Panc1 (cell line): ENCODE measurements around the gene TPCN1. TPM values are rescaled to one million over a fixed set of nuclear protein-coding genes. Genes with fewer than 3 reads are reported as not detected.

Experiments used
- ATAC-seq: fragments of 200-7000 bp; cut with Tn5 transposase; 2 replicates; pipeline ENCODE4 v1.9.1; 2020; ENCODE audit warnings: mild to moderate bottlenecking, moderate library complexity
- BruUV-seq: library from RNA; stranded (reverse); fragments of 400-500 nt; replicated peaks from 2 replicates; lab custom pipeline; 2021; lab: Mats Ljungman, UMichigan
- CTCF ChIA-PET: fragments of 300-600 bp; sonication (Branson Sonifier 250); formaldehyde crosslinking; loops from one replicate; lab custom pipeline; 2022; ENCODE audit warnings: antibody characterized with exemption; lab: Charles Lee
- POLR2A ChIA-PET: fragments of 300-600 bp; sonication (Branson Sonifier 250); formaldehyde crosslinking; loops from one replicate; lab custom pipeline; 2022; ENCODE audit warnings: antibody characterized with exemption; lab: Charles Lee
- DNase-seq: peaks from one replicate; pipeline ENCODE4 v3.0.0-alpha.2; 2010; ENCODE audit warnings: low read depth, low spot score
- H3K27ac ChIP-seq: 2 replicates; pipeline ENCODE4 v1.5.1; 2011; ENCODE audit warnings: mild to moderate bottlenecking, low read length, inconsistent platforms
- H3K27me3 ChIP-seq: fragments of 200-500 bp; sonication (Bioruptor generic); 2 replicates; pipeline ENCODE4 v1.6.0; 2014; ENCODE audit warnings: low read length, inconsistent platforms; ENCODE audit not compliant: control insufficient read depth, insufficient read depth
- H3K36me3 ChIP-seq: fragments of 200-500 bp; sonication (Bioruptor generic); 2 replicates; pipeline ENCODE4 v1.5.1; 2014; ENCODE audit warnings: inconsistent platforms, mild to moderate bottlenecking, low read length, moderate library complexity; ENCODE audit not compliant: control insufficient read depth, insufficient read depth
- H3K4me1 ChIP-seq: 2 replicates; pipeline ENCODE4 v1.5.1; 2011; ENCODE audit warnings: inconsistent platforms, mild to moderate bottlenecking, low read length, moderate library complexity; ENCODE audit not compliant: control insufficient read depth, insufficient read depth
- H3K4me3 ChIP-seq, 2 experiments: 2 replicates each; pipeline ENCODE4 v1.5.1; 2011 to 2012; ENCODE audit warnings: low read depth in 2 of 2, low read length in 2 of 2, mild to moderate bottlenecking in 2 of 2, inconsistent platforms in 1 of 2, moderate library complexity in 1 of 2
- H3K9me3 ChIP-seq: fragments of 200-500 bp; sonication (Bioruptor generic); 2 replicates; pipeline ENCODE4 v1.5.1; 2014; ENCODE audit warnings: low read depth, mild to moderate bottlenecking, inconsistent platforms, low read length, moderate library complexity; ENCODE audit not compliant: control insufficient read depth, insufficient read depth
- POLR2AphosphoS5 ChIP-seq: IDR thresholded peaks from 2 replicates; pipeline ENCODE4 v1.6.1; 2012; ENCODE audit warnings: mild to moderate bottlenecking, low read depth, low read length, moderate library complexity
- REST ChIP-seq, 2 experiments: IDR thresholded peaks; 2 replicates each; pipeline ENCODE4 v1.6.1; 2011 to 2012; ENCODE audit warnings: low read depth in 2 of 2, control low read depth in 1 of 2, low read length in 1 of 2, mild to moderate bottlenecking in 1 of 2, moderate library complexity in 1 of 2; ENCODE audit not compliant: insufficient read depth in 1 of 2
- SIN3A ChIP-seq: IDR thresholded peaks from 2 replicates; pipeline ENCODE4 v1.6.1; 2012; ENCODE audit warnings: low read depth, mild to moderate bottlenecking, low read length, moderate library complexity, borderline replicate concordance; ENCODE audit not compliant: insufficient read depth
- TCF7L2 ChIP-seq: IDR thresholded peaks from 2 replicates; pipeline ENCODE4 v1.6.1; 2011; ENCODE audit warnings: mild to moderate bottlenecking, low read depth, low read length, inconsistent platforms
- in situ Hi-C: cut with HindIII; loops from 2 replicates; pipeline ENCODE4 v1.10.0; 2016; ENCODE audit warnings: low sequenced_read_pairs, low pct_unique_long_range_greater_than_20kb
- intact Hi-C: fragments of 100-400 bp; cut with micrococcal nuclease; formaldehyde crosslinking; loops from one replicate; pipeline ENCODE4 v1.10.0; 2022; ENCODE audit not compliant: unreplicated experiment
- total RNA-seq: library from RNA; stranded (reverse); gene quantifications from one replicate; pipeline ENCODE4 v1.2.1, GENCODE V29; 2021; ENCODE audit not compliant: unreplicated experiment
- TF ChIP-seq, protein P1 (sequence below): fragments of 450-650 bp; IDR thresholded peaks from 2 replicates; pipeline ENCODE4 v1.5.1; 2017; ENCODE audit warnings: mild to moderate bottlenecking

Gene TPCN1
- total RNA-seq, 1 experiment from 2014 or later, result 75.2 TPM

- Histone ChIP-seq H3K4me3 (no peak overlapping the region), H3K27me3 (no peaks in the 10 kb centered on the region), H3K9me3 (no peaks in the 10 kb centered on the region), H3K4me1 (no peaks in the 10 kb centered on the region), H3K36me3 (no peaks in the 10 kb centered on the region), H3K27ac (no peak overlapping the region)
- ATAC-seq (no peak), DNase-seq (no peak)
- in situ Hi-C loops, result no loop called here
- TF ChIP-seq REST (IDR thresholded peaks at IDR 0.05; ENCODE audit: insufficient read depth in 1 of 2, low read depth in 2 of 2, low read length in 1 of 2) (no peak), POLR2AphosphoS5 (no peak), SIN3A (no peak), TCF7L2 (no peak)
- TF ChIP-seq, protein P1, sequence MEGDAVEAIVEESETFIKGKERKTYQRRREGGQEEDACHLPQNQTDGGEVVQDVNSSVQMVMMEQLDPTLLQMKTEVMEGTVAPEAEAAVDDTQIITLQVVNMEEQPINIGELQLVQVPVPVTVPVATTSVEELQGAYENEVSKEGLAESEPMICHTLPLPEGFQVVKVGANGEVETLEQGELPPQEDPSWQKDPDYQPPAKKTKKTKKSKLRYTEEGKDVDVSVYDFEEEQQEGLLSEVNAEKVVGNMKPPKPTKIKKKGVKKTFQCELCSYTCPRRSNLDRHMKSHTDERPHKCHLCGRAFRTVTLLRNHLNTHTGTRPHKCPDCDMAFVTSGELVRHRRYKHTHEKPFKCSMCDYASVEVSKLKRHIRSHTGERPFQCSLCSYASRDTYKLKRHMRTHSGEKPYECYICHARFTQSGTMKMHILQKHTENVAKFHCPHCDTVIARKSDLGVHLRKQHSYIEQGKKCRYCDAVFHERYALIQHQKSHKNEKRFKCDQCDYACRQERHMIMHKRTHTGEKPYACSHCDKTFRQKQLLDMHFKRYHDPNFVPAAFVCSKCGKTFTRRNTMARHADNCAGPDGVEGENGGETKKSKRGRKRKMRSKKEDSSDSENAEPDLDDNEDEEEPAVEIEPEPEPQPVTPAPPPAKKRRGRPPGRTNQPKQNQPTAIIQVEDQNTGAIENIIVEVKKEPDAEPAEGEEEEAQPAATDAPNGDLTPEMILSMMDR, result no peak
- intact Hi-C loops, result no loop called here
- no TSS peak for BruUV-seq
- POLR2A ChIA-PET, result no interaction called here
- CTCF ChIA-PET, result no interaction called here
Measured at GRCh38 chr12:113270709-113271009, 49.4 kb downstream of the TPCN1 start.

- no TSS peak for BruUV-seq
Measured at GRCh38 chr12:113271466-113271852, 50.2 kb downstream of the TPCN1 start.

More at GRCh38 chr12:113271466-113271852, 50.2 kb downstream of the TPCN1 start:
- POLR2A ChIA-PET, result interaction anchor here (0.6 kb wide), 1 partner anchor 74 kb away, joined by 3 read pairs; no protein-coding TSS in a partner anchor
- no peak for DNase-seq
- Histone ChIP-seq H3K27me3 (no peaks in the 10 kb centered on the region), H3K36me3 (no peaks in the 10 kb centered on the region), H3K27ac (no peak overlapping the region), H3K4me3 (no peak overlapping the region), H3K4me1 (no peaks in the 10 kb centered on the region), H3K9me3 (no peaks in the 10 kb centered on the region)
- intact Hi-C loops, result no loop called here
- no peak for TF ChIP-seq POLR2AphosphoS5
- TF ChIP-seq SIN3A, result no peak
- TF ChIP-seq, protein P1, result no peak
- no peak for TF ChIP-seq REST (IDR thresholded peaks at IDR 0.05; ENCODE audit: insufficient read depth in 1 of 2, low read depth in 2 of 2, low read length in 1 of 2)
- TF ChIP-seq TCF7L2, result no peak
- in situ Hi-C loops, result no loop called here
- CTCF ChIA-PET, result no interaction called here
- no peak for ATAC-seq
